Measurements from ENCODE around the gene EFHD1. TPM values are rescaled to one million over a fixed set of nuclear protein-coding genes. Genes with fewer than 3 reads are reported as not detected.

Gene EFHD1
- total and polyA plus RNA-seq, 9 of the 15 experiments (the other 6 are each of a cell fraction or from before 2014, with no cell fraction given): 0.66 to 9.1 (median 2.0) TPM

DNA sequence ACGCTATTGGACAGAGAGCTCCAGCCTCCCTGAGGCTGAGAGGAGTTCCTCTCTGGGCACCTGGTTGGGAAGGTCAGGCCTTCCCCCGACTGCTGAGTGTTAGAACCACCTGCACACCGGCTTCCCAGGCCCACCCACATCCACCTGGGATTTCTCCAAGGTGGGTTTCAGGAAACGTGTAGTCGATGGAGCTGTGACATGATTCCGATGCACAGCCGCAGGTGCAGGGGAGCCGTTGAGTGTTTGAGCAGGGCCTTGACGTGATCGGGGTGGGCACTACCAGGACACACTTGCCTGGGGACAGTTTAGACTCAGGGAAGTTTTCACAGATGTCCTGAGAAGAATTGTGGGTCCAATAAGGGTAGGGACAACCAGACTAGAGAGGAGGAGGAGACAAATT lies 42.0 kb downstream of the EFHD1 start:
- Histone ChIP-seq H2AFZ (ENCODE audit: low read depth, low read length) (no peak overlapping the region), H3K4me1 (replicated peaks in 1 of 2; ENCODE audit: control insufficient read depth in 2 of 2, insufficient read depth in 2 of 2, low read length in 2 of 2) (no peaks in the 10 kb centered on the region; a peak in 2 of 5 replicates), H3K27me3 (ENCODE audit: control insufficient read depth in 2 of 2, insufficient read depth in 2 of 2, low read length in 2 of 2) (peaks cover 0 to 4% of the 10 kb centered on the region in 2 experiments; a peak in 3 of 5 replicates), H3K4me3 (no peak overlapping the region), H3K4me2 (ENCODE audit: insufficient read depth, low read length) (no peak overlapping the region), H3K79me2 (ENCODE audit: control insufficient read depth, insufficient read depth, low read length) (no peaks in the 10 kb centered on the region), H3K27ac (ENCODE audit: extremely low read depth, low read depth, low read length) (no peak overlapping the region), H3K9me3 (replicated peaks; ENCODE audit: control insufficient read depth, insufficient read depth, low read depth, low read length) (no peaks in the 10 kb centered on the region), H4K20me1 (replicated peaks; ENCODE audit: control insufficient read depth, insufficient read depth, low read length) (no peaks in the 10 kb centered on the region), H3K36me3 (ENCODE audit: control insufficient read depth, insufficient read depth, low read length) (no peaks in the 10 kb centered on the region), H3K9me1 (ENCODE audit: control insufficient read depth, insufficient read depth, low read length) (no peaks in the 10 kb centered on the region), H3K9ac (ENCODE audit: insufficient read depth in 1 of 2, low read depth in 2 of 2, low read length in 2 of 2) (no peak overlapping the region)
- BruUV-seq (replicated peaks): no TSS peak
- CTCF ChIA-PET (ENCODE audit: low intra/inter-chr PET ratio): no interaction called here
- POLR2A ChIA-PET: no interaction called here
- no peak for ATAC-seq
- 29% methylated on average over 8 of the region's 10 CpGs for WGBS (ENCODE audit: insufficient coverage, low coverage, missing lambda C conversion rate)
- no peak for FAIRE-seq
- in situ Hi-C loops (cut with MboI): no loop called here
- intact Hi-C loops (cut with micrococcal nuclease): no loop called here
- no peak for DNase-seq (ENCODE audit: extremely low read depth in 1 of 4, low spot score in 3 of 4)
- TF ChIP-seq NFIX (CRISPR knock-in tag; IDR thresholded peaks at IDR 0.05; ENCODE audit: low read depth) (no peak), CHD1 (IDR thresholded peaks at IDR 0.05; ENCODE audit: low read length) (no peak), ZNF224 (CRISPR knock-in tag; IDR thresholded peaks at IDR 0.05) (no peak), E2F3 (CRISPR knock-in tag; IDR thresholded peaks at IDR 0.05) (no peak), ZNF717 (CRISPR knock-in tag; IDR thresholded peaks at IDR 0.05) (no peak), ZNF764 (CRISPR knock-in tag; IDR thresholded peaks at IDR 0.05; ENCODE audit: low read depth) (no peak), ILK (tag; IDR thresholded peaks at IDR 0.05; ENCODE audit: borderline replicate concordance, low read depth) (no peak), TEAD1 (CRISPR knock-in tag; IDR thresholded peaks at IDR 0.05) (no peak), BMI1 (IDR thresholded peaks at IDR 0.05; ENCODE audit: low read length) (no peak), ZKSCAN8 (CRISPR knock-in tag; IDR thresholded peaks at IDR 0.05) (no peak), POLR3G (IDR thresholded peaks at IDR 0.05; ENCODE audit: extremely low read depth, insufficient read length, insufficient replicate concordance) (no peak)
- TF ChIP-seq, protein P1, sequence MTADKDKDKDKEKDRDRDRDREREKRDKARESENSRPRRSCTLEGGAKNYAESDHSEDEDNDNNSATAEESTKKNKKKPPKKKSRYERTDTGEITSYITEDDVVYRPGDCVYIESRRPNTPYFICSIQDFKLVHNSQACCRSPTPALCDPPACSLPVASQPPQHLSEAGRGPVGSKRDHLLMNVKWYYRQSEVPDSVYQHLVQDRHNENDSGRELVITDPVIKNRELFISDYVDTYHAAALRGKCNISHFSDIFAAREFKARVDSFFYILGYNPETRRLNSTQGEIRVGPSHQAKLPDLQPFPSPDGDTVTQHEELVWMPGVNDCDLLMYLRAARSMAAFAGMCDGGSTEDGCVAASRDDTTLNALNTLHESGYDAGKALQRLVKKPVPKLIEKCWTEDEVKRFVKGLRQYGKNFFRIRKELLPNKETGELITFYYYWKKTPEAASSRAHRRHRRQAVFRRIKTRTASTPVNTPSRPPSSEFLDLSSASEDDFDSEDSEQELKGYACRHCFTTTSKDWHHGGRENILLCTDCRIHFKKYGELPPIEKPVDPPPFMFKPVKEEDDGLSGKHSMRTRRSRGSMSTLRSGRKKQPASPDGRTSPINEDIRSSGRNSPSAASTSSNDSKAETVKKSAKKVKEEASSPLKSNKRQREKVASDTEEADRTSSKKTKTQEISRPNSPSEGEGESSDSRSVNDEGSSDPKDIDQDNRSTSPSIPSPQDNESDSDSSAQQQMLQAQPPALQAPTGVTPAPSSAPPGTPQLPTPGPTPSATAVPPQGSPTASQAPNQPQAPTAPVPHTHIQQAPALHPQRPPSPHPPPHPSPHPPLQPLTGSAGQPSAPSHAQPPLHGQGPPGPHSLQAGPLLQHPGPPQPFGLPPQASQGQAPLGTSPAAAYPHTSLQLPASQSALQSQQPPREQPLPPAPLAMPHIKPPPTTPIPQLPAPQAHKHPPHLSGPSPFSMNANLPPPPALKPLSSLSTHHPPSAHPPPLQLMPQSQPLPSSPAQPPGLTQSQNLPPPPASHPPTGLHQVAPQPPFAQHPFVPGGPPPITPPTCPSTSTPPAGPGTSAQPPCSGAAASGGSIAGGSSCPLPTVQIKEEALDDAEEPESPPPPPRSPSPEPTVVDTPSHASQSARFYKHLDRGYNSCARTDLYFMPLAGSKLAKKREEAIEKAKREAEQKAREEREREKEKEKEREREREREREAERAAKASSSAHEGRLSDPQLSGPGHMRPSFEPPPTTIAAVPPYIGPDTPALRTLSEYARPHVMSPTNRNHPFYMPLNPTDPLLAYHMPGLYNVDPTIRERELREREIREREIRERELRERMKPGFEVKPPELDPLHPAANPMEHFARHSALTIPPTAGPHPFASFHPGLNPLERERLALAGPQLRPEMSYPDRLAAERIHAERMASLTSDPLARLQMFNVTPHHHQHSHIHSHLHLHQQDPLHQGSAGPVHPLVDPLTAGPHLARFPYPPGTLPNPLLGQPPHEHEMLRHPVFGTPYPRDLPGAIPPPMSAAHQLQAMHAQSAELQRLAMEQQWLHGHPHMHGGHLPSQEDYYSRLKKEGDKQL (CRISPR knock-in tag; IDR thresholded peaks at IDR 0.05; ENCODE audit: borderline replicate concordance): no peak
- TF ChIP-seq, protein P2, sequence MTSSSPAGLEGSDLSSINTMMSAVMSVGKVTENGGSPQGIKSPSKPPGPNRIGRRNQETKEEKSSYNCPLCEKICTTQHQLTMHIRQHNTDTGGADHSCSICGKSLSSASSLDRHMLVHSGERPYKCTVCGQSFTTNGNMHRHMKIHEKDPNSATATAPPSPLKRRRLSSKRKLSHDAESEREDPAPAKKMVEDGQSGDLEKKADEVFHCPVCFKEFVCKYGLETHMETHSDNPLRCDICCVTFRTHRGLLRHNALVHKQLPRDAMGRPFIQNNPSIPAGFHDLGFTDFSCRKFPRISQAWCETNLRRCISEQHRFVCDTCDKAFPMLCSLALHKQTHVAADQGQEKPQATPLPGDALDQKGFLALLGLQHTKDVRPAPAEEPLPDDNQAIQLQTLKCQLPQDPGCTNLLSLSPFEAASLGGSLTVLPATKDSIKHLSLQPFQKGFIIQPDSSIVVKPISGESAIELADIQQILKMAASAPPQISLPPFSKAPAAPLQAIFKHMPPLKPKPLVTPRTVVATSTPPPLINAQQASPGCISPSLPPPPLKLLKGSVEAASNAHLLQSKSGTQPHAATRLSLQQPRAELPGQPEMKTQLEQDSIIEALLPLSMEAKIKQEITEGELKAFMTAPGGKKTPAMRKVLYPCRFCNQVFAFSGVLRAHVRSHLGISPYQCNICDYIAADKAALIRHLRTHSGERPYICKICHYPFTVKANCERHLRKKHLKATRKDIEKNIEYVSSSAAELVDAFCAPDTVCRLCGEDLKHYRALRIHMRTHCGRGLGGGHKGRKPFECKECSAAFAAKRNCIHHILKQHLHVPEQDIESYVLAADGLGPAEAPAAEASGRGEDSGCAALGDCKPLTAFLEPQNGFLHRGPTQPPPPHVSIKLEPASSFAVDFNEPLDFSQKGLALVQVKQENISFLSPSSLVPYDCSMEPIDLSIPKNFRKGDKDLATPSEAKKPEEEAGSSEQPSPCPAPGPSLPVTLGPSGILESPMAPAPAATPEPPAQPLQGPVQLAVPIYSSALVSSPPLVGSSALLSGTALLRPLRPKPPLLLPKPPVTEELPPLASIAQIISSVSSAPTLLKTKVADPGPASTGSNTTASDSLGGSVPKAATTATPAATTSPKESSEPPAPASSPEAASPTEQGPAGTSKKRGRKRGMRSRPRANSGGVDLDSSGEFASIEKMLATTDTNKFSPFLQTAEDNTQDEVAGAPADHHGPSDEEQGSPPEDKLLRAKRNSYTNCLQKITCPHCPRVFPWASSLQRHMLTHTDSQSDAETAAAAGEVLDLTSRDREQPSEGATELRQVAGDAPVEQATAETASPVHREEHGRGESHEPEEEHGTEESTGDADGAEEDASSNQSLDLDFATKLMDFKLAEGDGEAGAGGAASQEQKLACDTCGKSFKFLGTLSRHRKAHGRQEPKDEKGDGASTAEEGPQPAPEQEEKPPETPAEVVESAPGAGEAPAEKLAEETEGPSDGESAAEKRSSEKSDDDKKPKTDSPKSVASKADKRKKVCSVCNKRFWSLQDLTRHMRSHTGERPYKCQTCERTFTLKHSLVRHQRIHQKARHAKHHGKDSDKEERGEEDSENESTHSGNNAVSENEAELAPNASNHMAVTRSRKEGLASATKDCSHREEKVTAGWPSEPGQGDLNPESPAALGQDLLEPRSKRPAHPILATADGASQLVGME (CRISPR knock-in tag; IDR thresholded peaks at IDR 0.05): no peak

Data from K562 (cell line).